OCI-LY1 (cell line): ENCODE measurements around the gene STK17B.
A peak's percentile ranks its signal among the peaks of the same experiment; 100 is the strongest.

Experiments used
- H2AFZ ChIP-seq: fragments of 200-600 bp; sonication (generic), shearing (Covaris generic); 2 replicates; pipeline ENCODE4 v1.6.0; 2014; ENCODE audit warnings: antibody characterized with exemption, mild to moderate bottlenecking, low read length
- H3F3A ChIP-seq: fragments of 200-600 bp; sonication (generic), shearing (Covaris generic); 2 replicates; pipeline ENCODE4 v1.6.0; 2014; ENCODE audit warnings: mild to moderate bottlenecking, antibody characterized with exemption, low read length, moderate library complexity; ENCODE audit not compliant: insufficient read depth
- H3K27ac ChIP-seq: fragments of 200-600 bp; sonication (generic); 2 replicates; pipeline ENCODE4 v1.5.1; 2014; ENCODE audit warnings: low read length, mixed run types, mild to moderate bottlenecking, low read depth; ENCODE audit not compliant: poor library complexity, severe bottlenecking
- H3K27me3 ChIP-seq: fragments of 200-600 bp; sonication (generic); 2 replicates; pipeline ENCODE4 v1.6.0; 2014; ENCODE audit warnings: antibody characterized with exemption, mild to moderate bottlenecking, low read length, moderate library complexity; ENCODE audit not compliant: insufficient read depth
- H3K36me3 ChIP-seq: fragments of 200-600 bp; sonication (generic); 2 replicates; pipeline ENCODE4 v1.6.1; 2014; ENCODE audit warnings: mild to moderate bottlenecking, antibody characterized with exemption, low read length, moderate library complexity, mixed read lengths; ENCODE audit not compliant: insufficient read depth
- H3K4me1 ChIP-seq: fragments of 200-600 bp; sonication (generic); 2 replicates; pipeline ENCODE4 v1.5.1; 2014; ENCODE audit warnings: mild to moderate bottlenecking, low read length, moderate library complexity; ENCODE audit not compliant: insufficient read depth, severe bottlenecking
- H3K4me2 ChIP-seq: fragments of 200-600 bp; sonication (generic), shearing (Covaris generic); 2 replicates; pipeline ENCODE4 v1.6.1; 2014; ENCODE audit warnings: low read length
- H3K4me3 ChIP-seq: fragments of 200-600 bp; sonication (generic); 2 replicates; pipeline ENCODE4 v1.5.1; 2014; ENCODE audit warnings: low read length, low read depth, mild to moderate bottlenecking, mixed read lengths; ENCODE audit not compliant: poor library complexity, severe bottlenecking
- H3K79me2 ChIP-seq: fragments of 200-600 bp; shearing (Covaris generic); 2 replicates; pipeline ENCODE4 v1.6.1; 2016; ENCODE audit warnings: mixed run types, low read length, mixed read lengths; ENCODE audit not compliant: insufficient read depth
- H3K9ac ChIP-seq: fragments of 200-600 bp; sonication (generic), shearing (Covaris generic); 2 replicates; pipeline ENCODE4 v1.6.1; 2014; ENCODE audit warnings: mild to moderate bottlenecking, low read length, mixed read lengths
- H3K9me2 ChIP-seq: fragments of 200-600 bp; sonication (generic), shearing (Covaris generic); 2 replicates; pipeline ENCODE4 v1.6.1; 2014; ENCODE audit warnings: low read depth, mild to moderate bottlenecking, low read length, mixed read lengths
- H3K9me3 ChIP-seq: fragments of 200-600 bp; shearing (Covaris generic); 2 replicates; pipeline ENCODE4 v1.6.1; 2014; ENCODE audit warnings: low read length, mixed read lengths
- H4K20me1 ChIP-seq: fragments of 200-600 bp; sonication (generic), shearing (Covaris generic); 2 replicates; pipeline ENCODE4 v1.6.0; 2016; ENCODE audit warnings: mild to moderate bottlenecking, low read length; ENCODE audit not compliant: insufficient read depth
- EZH2 ChIP-seq: fragments of 200-600 bp; sonication (generic), shearing (Covaris generic); IDR thresholded peaks from 2 replicates; pipeline ENCODE4 v1.8.0; 2017; ENCODE audit warnings: borderline replicate concordance, mixed run types, mild to moderate bottlenecking, antibody characterized with exemption, low read length, moderate library complexity, mixed read lengths
- TF ChIP-seq, protein P1 (sequence below): fragments of 200-600 bp; sonication (generic), shearing (Covaris generic); IDR thresholded peaks from 2 replicates; pipeline ENCODE4 v1.5.1; 2017; ENCODE audit warnings: mild to moderate bottlenecking, antibody characterized with exemption, low read length, moderate library complexity, mixed read lengths

The STK17B gene

DNA sequence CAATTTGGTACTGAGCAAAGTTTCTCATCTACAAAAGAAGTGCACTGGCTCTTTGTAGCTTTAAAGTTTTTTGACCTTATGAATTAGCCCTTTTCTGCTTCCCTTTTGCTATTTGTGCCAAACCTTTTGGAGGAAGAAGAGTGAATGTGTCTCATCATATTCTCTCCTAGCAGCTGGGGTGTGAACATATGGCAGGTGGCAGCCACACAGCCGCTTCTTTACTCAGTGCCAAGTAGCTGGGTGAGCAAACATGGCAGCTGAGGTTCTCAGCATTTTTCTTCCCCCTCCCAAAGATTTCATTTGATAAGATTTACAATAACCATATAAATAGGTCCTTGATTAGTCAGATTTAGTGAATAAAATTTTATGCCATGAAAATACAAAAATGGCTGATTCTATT, 46.7 kb upstream of the STK17B start:
- Histone ChIP-seq H3K4me2 (no peak overlapping the region), H3K9ac (no peak overlapping the region), H4K20me1 (no peaks in the 10 kb centered on the region), H3K4me3 (no peak overlapping the region), H3K36me3 (peaks cover 5% of the 10 kb centered on the region), H3K4me1 (peaks cover 75% of the 10 kb centered on the region), H3K79me2 (no peaks in the 10 kb centered on the region), H3K27me3 (no peaks in the 10 kb centered on the region), H3K9me2 (no peaks in the 10 kb centered on the region), H3K9me3 (peaks cover 4% of the 10 kb centered on the region), H2AFZ (no peak overlapping the region), H3F3A (no peaks in the 10 kb centered on the region), H3K27ac (no peak overlapping the region)
- TF ChIP-seq, protein P1, sequence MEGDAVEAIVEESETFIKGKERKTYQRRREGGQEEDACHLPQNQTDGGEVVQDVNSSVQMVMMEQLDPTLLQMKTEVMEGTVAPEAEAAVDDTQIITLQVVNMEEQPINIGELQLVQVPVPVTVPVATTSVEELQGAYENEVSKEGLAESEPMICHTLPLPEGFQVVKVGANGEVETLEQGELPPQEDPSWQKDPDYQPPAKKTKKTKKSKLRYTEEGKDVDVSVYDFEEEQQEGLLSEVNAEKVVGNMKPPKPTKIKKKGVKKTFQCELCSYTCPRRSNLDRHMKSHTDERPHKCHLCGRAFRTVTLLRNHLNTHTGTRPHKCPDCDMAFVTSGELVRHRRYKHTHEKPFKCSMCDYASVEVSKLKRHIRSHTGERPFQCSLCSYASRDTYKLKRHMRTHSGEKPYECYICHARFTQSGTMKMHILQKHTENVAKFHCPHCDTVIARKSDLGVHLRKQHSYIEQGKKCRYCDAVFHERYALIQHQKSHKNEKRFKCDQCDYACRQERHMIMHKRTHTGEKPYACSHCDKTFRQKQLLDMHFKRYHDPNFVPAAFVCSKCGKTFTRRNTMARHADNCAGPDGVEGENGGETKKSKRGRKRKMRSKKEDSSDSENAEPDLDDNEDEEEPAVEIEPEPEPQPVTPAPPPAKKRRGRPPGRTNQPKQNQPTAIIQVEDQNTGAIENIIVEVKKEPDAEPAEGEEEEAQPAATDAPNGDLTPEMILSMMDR: no peak

DNA sequence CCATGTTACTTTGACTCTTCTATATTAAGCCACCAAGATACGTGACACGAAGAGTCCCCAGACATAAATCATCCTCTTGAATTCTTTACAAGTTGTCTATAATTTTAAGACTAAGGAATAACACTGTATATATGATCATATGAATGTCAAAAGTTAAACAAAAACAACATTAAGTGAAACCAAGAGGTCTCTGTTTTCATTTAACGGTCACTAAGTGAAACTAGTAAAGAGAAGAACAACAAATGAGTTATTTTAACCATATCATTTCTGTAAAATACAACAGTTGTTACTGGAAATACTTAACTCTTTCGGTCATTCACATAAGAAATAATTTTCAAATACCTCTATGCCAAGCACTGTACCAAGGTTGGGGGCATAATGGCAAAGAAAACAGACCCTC, 45.7 kb upstream of the STK17B start:
- Histone ChIP-seq H3F3A (no peaks in the 10 kb centered on the region), H3K4me2 (peak overlapping the region; percentile 12; the same call in 1 of the 2 replicates), H3K9ac (no peak overlapping the region), H3K9me2 (no peaks in the 10 kb centered on the region), H3K4me1 (peaks cover 82% of the 10 kb centered on the region), H3K79me2 (no peaks in the 10 kb centered on the region), H3K27ac (no peak overlapping the region), H3K9me3 (peaks cover 3% of the 10 kb centered on the region), H3K27me3 (no peaks in the 10 kb centered on the region), H4K20me1 (no peaks in the 10 kb centered on the region), H3K36me3 (peaks cover 5% of the 10 kb centered on the region), H2AFZ (peak overlapping the region; percentile 20; the same call in 1 of the 2 replicates), H3K4me3 (no peak overlapping the region)
- no peak for TF ChIP-seq EZH2
- TF ChIP-seq, protein P1: no peak

DNA sequence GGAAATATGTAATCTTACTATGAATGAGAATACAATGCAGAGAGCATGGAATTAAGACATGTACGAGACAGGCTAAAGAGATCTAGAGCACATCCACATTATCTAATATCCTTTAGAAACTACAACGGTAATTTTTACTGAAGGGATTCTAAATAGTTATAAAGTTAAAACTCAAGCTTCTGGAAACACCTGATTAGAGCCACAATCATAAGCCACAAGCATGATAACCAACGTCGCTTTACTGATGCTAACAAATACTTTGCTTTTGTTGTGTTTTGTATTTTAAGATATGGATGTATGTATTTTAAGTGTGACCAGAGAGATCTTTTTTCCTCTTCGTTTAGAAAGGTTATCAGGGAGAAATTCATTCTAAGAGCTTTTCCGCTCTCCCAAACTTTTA, 44.0 kb upstream of the STK17B start:
- H3K9me2 ChIP-seq: no peaks in the 10 kb centered on the region
- peaks cover 95% of the 10 kb centered on the region for H3K4me1 ChIP-seq
- H3K79me2 ChIP-seq: no peaks in the 10 kb centered on the region
- peak overlapping the region; percentile 4; the same call in 1 of the 2 replicates for H3K9ac ChIP-seq
- H3K4me3 ChIP-seq: peak overlapping the region; percentile 38
- peak overlapping the region; percentile 50; the same call in 1 of the 2 replicates for H3K4me2 ChIP-seq
- no peaks in the 10 kb centered on the region for H4K20me1 ChIP-seq
- no peaks in the 10 kb centered on the region for H3K36me3 ChIP-seq
- H2AFZ ChIP-seq: no peak overlapping the region
- peak overlapping the region; percentile 57 for H3K27ac ChIP-seq
- H3K27me3 ChIP-seq: no peaks in the 10 kb centered on the region
- H3F3A ChIP-seq: no peaks in the 10 kb centered on the region
- TF ChIP-seq, protein P1: no peak
- no peak for TF ChIP-seq EZH2
- no peaks in the 10 kb centered on the region for H3K9me3 ChIP-seq
